Kasumi-1 (cell line): ENCODE results near the gene LZTR1.

Source experiments
- DNase-seq, 2 experiments: peaks; one replicate each; lab custom pipeline; 2025; lab: John Stamatoyannopoulos, UW

Gene LZTR1

GRCh38 chr22:20951151-20951931, 30.8 kb upstream of the LZTR1 start:
- DNase-seq, result no peak

- DNase-seq, result no peak
Measured at GRCh38 chr22:20951932-20952380, 30.1 kb upstream of the LZTR1 start.

- DNase-seq, result no peak
Measured at GRCh38 chr22:20952544-20953341, 29.4 kb upstream of the LZTR1 start.

GRCh38 chr22:20953342-20953608, 28.8 kb upstream of the LZTR1 start:
- no peak for DNase-seq

- no peak for DNase-seq
Measured at GRCh38 chr22:20953668-20954500, 28.2 kb upstream of the LZTR1 start.

- no peak for DNase-seq
Measured at GRCh38 chr22:20955548-20955947, 26.5 kb upstream of the LZTR1 start.

GRCh38 chr22:20956258-20957101, 25.6 kb upstream of the LZTR1 start:
- DNase-seq, result peak; percentile 14 to 15

GRCh38 chr22:20957102-20957682, 24.9 kb upstream of the LZTR1 start:
- no peak for DNase-seq

- peak in 1 of 2 experiments; percentile 14 for DNase-seq
Measured at GRCh38 chr22:20957683-20958431, 24.2 kb upstream of the LZTR1 start.

GRCh38 chr22:20959578-20960461, 22.3 kb upstream of the LZTR1 start:
- DNase-seq, result no peak

GRCh38 chr22:20960609-20961008, 21.5 kb upstream of the LZTR1 start:
- no peak for DNase-seq

- DNase-seq, result no peak
Measured at GRCh38 chr22:20962491-20962945, 19.6 kb upstream of the LZTR1 start.

GRCh38 chr22:20963201-20964052, 18.7 kb upstream of the LZTR1 start:
- no peak for DNase-seq

GRCh38 chr22:20964090-20964798, 17.9 kb upstream of the LZTR1 start:
- no peak for DNase-seq

GRCh38 chr22:20964799-20965103, 17.3 kb upstream of the LZTR1 start:
- DNase-seq, result no peak

- DNase-seq, result no peak
Measured at GRCh38 chr22:20965104-20965887, 16.8 kb upstream of the LZTR1 start.
